PFSK-1 (cell line): ENCODE data around the gene RAB6B.

Source experiments
- FOXP2 ChIP-seq: optimal IDR thresholded peaks from 2 replicates; pipeline ENCODE3; 2011; ENCODE audit warnings: borderline replicate concordance, control low read depth, inconsistent platforms; ENCODE audit not compliant: insufficient read depth; ENCODE audit errors: extremely low read length, extremely low read depth
- POLR2AphosphoS5 ChIP-seq: IDR thresholded peaks from 2 replicates; pipeline ENCODE4 v1.6.1; 2012; ENCODE audit warnings: low read depth, mild to moderate bottlenecking, control low read depth, low read length, moderate library complexity
- REST ChIP-seq, 2 experiments: IDR thresholded peaks; 2 replicates each; pipeline versions ENCODE4 v1.6.1 to v1.8.0; 2011 to 2012; ENCODE audit warnings: low read depth in 2 of 2, low read length in 2 of 2, control low read depth in 1 of 2, inconsistent platforms in 1 of 2, mild to moderate bottlenecking in 1 of 2, moderate library complexity in 1 of 2; ENCODE audit not compliant: insufficient read depth in 1 of 2
- SIN3A ChIP-seq: IDR thresholded peaks from 2 replicates; pipeline ENCODE4 v1.6.1; 2012; ENCODE audit warnings: mild to moderate bottlenecking, low read length, moderate library complexity, borderline replicate concordance; ENCODE audit not compliant: insufficient read depth
- TAF1 ChIP-seq: IDR thresholded peaks from 2 replicates; pipeline ENCODE4 v1.6.1; 2012; ENCODE audit warnings: low read length, control low read depth, borderline replicate concordance; ENCODE audit not compliant: insufficient read depth

The RAB6B gene

GRCh38 chr3:133887074-133887802 is 8.4 kb downstream of the RAB6B start:
- no peak for TF ChIP-seq REST (IDR thresholded peaks at IDR 0.05; ENCODE audit: insufficient read depth in 1 of 2, low read depth in 2 of 2, low read length in 2 of 2)
- TF ChIP-seq FOXP2 = no peak
- TF ChIP-seq POLR2AphosphoS5 = no peak
- no peak for TF ChIP-seq TAF1
- TF ChIP-seq SIN3A = no peak

GRCh38 chr3:133886031-133886722 is 9.5 kb downstream of the RAB6B start:
- no peak for TF ChIP-seq SIN3A
- TF ChIP-seq POLR2AphosphoS5 = no peak
- no peak for TF ChIP-seq TAF1
- TF ChIP-seq REST (IDR thresholded peaks at IDR 0.05; ENCODE audit: insufficient read depth in 1 of 2, low read depth in 2 of 2, low read length in 2 of 2) = no peak
- no peak for TF ChIP-seq FOXP2

GRCh38 chr3:133884887-133885711 is 10.6 kb downstream of the RAB6B start:
- TF ChIP-seq POLR2AphosphoS5 = no peak
- TF ChIP-seq REST (IDR thresholded peaks at IDR 0.05; ENCODE audit: insufficient read depth in 1 of 2, low read depth in 2 of 2, low read length in 2 of 2) = no peak
- no peak for TF ChIP-seq FOXP2
- no peak for TF ChIP-seq SIN3A
- TF ChIP-seq TAF1 = no peak

- TF ChIP-seq FOXP2 = no peak
- no peak for TF ChIP-seq REST (IDR thresholded peaks at IDR 0.05; ENCODE audit: insufficient read depth in 1 of 2, low read depth in 2 of 2, low read length in 2 of 2)
- no peak for TF ChIP-seq POLR2AphosphoS5
- no peak for TF ChIP-seq TAF1
- no peak for TF ChIP-seq SIN3A
Measured at GRCh38 chr3:133884054-133884886, 11.4 kb downstream of the RAB6B start.
